Gastrocnemius medialis (tissue), 4 donors: ENCODE results near the gene PABPN1L. TPM values are rescaled to one million over a fixed set of nuclear protein-coding genes. Genes with fewer than 3 reads are reported as not detected.
"Not testable (repeated sequence)": the region's sequence is repeated elsewhere in the genome, so short reads cannot be mapped to it uniquely, and the experiment has no call there.

Experiments
- ATAC-seq, 2 donors: fragments of 150-250 bp; one replicate each; pipeline ENCODE4 v1.9.1; 2016
- DNase-seq, 2 donors: peaks; one replicate each; pipeline ENCODE4 v3.0.0-alpha.2; 2019
- H3K27ac ChIP-seq, 4 donors: fragments of 200-600 bp; sonication (generic); 1 replicate in 1 of 4; 2 replicates in 3 of 4; pipeline ENCODE4 v1.5.1; 2016 to 2018; ENCODE audit warnings: mild to moderate bottlenecking in 2 of 4, moderate library complexity in 1 of 4
- H3K27me3 ChIP-seq, 3 donors: fragments of 200-600 bp; sonication (generic) in 2 of 3; 1 replicate in 1 of 3; 2 replicates in 2 of 3; pipeline versions ENCODE4 v1.5.1 to v1.6.0; 2016 to 2019; ENCODE audit warnings: mild to moderate bottlenecking in 1 of 3, moderate library complexity in 1 of 3
- H3K36me3 ChIP-seq, 2 donors: fragments of 200-600 bp; sonication (generic) in 1 of 2; one replicate each; pipeline ENCODE4 v1.5.1; 2017 to 2018
- H3K4me1 ChIP-seq, 2 donors: fragments of 200-600 bp; sonication (generic) in 1 of 2; one replicate each; pipeline ENCODE4 v1.5.1; 2016 to 2017; ENCODE audit warnings: mild to moderate bottlenecking in 2 of 2
- H3K4me3 ChIP-seq, 4 donors: fragments of 200-600 bp; sonication (generic) in 3 of 4; 1 replicate in 1 of 4; 2 replicates in 3 of 4; pipeline ENCODE4 v1.5.1; 2016 to 2019; ENCODE audit warnings: mild to moderate bottlenecking in 2 of 4
- H3K9me3 ChIP-seq, 3 donors: fragments of 200-600 bp; sonication (generic) in 2 of 3; 1 replicate in 1 of 3; 2 replicates in 2 of 3; pipeline ENCODE4 v1.5.1; 2016 to 2019
- POLR2A ChIP-seq, 2 donors: fragments of 450-650 bp; IDR thresholded peaks; one replicate each; pipeline ENCODE4 v1.6.1; 2017; ENCODE audit warnings: antibody characterized with exemption in 2 of 2, mild to moderate bottlenecking in 2 of 2, moderate library complexity in 2 of 2
- in situ Hi-C, 4 donors: fragments of 200-750 bp; cut with MboI; loops; one replicate each; pipeline versions ENCODE4 v1.15.0 to v1.8.0; 2017; ENCODE audit warnings: low sequenced_read_pairs in 4 of 4
- intact Hi-C: fragments of 100-400 bp; cut with DNase I; formaldehyde crosslinking; loops from one replicate; pipeline ENCODE4 v1.15.1; 2023; ENCODE audit warnings: low total_unique reads
- total RNA-seq, 4 donors: library from RNA; depleted of rRNA; stranded (reverse); fragments of >200 nt; gene quantifications; one replicate each; pipeline versions ENCODE4 v1.1.0 to v1.2.3, GENCODE V29; 2016
- TF ChIP-seq, protein P1 (sequence below), 5 experiments: fragments of 450-650 bp in 3 of 5; fragments of 200-600 bp in 2 of 5; sonication (generic) in 2 of 5; IDR thresholded peaks in 4 of 5; conservative IDR thresholded peaks in 1 of 5; 1 replicate in 4 of 5; 2 replicates in 1 of 5; pipeline ENCODE4 v1.5.1; 2016 to 2019; ENCODE audit warnings: antibody characterized with exemption in 5 of 5, mild to moderate bottlenecking in 3 of 5, moderate library complexity in 3 of 5

Gene PABPN1L
- total RNA-seq, 4 donors from 2014 or later = not detected

DNA sequence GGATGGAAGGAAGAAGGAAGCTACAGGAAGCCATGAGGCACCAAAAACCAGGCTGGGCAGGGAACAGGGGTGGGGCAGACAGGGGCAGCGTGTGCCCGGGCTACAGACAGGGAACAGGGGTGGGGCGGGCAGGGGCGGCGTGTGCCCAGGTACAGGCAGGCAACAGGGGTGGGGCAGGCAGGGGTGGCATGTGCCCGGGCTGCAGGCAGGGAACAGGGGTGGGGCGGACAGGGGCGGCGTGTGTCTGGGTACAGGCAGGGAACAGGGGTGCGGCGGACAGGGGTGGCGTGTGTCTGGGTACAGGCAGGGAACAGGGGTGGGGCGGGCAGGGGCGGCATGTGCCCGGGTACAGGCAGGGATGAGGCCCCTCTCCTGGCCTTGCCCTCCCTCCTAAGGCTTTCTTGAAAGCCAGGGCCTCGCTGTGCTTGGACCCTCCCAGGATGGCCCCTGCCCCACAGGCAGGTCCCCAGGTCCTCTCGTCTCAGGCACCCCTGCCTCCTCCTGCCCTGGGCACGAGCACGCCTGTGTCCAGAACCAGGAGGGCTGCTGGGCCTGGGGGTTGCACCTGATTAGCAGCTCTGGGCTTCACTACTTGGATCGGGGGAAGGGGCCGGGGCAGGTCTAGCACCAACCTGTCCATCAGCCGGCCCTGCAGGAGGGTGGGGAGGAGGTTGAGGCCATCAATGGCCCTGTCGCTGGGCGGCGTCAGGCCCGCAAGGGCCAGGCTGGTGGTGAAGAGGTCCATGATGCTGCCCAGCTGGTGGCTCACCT is 40.2 kb downstream of the PABPN1L start:
- TF ChIP-seq, protein P1, sequence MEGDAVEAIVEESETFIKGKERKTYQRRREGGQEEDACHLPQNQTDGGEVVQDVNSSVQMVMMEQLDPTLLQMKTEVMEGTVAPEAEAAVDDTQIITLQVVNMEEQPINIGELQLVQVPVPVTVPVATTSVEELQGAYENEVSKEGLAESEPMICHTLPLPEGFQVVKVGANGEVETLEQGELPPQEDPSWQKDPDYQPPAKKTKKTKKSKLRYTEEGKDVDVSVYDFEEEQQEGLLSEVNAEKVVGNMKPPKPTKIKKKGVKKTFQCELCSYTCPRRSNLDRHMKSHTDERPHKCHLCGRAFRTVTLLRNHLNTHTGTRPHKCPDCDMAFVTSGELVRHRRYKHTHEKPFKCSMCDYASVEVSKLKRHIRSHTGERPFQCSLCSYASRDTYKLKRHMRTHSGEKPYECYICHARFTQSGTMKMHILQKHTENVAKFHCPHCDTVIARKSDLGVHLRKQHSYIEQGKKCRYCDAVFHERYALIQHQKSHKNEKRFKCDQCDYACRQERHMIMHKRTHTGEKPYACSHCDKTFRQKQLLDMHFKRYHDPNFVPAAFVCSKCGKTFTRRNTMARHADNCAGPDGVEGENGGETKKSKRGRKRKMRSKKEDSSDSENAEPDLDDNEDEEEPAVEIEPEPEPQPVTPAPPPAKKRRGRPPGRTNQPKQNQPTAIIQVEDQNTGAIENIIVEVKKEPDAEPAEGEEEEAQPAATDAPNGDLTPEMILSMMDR (IDR thresholded peaks at IDR 0.05 in 4 of 5, conservative IDR thresholded peaks at IDR 0.05 in 1 of 5) = no peak
- no peak for TF ChIP-seq POLR2A (IDR thresholded peaks at IDR 0.05)
- H3K36me3 ChIP-seq = peaks cover 0 to 11% of the 10 kb centered on the region in 2 donors
- DNase-seq (no peak), ATAC-seq (no peak)
- intact Hi-C loops = no loop called here
- in situ Hi-C loops = no loop called here
- H3K4me3 ChIP-seq = no peak overlapping the region
- H3K27me3 ChIP-seq = no peaks in the 10 kb centered on the region
- H3K4me1 ChIP-seq = no peaks in the 10 kb centered on the region
- H3K27ac ChIP-seq = no peak overlapping the region
- no peaks in the 10 kb centered on the region for H3K9me3 ChIP-seq

DNA sequence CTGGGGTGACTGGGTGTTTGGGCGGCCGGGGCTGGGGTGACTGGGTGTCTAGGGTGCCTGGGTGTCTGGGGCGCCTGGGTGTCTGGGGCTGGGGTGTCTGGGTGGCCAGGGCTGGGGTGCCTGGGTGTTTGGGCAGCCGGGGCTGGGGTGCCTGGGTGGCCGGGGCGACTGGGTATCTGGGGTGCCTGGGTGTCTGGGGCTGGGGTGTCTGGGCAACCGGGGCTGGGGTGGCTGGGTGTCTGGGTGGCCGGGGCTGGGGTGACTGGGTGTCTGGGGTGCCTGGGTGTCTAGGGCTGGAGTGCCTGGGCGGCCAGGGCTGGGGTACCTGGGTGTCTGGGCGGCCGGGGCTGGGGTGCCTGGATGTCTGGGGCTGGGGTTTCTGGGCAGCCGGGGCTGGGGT is 41.3 kb downstream of the PABPN1L start:
- in situ Hi-C loops = no loop called here
- TF ChIP-seq, protein P1 (IDR thresholded peaks at IDR 0.05 in 4 of 5, conservative IDR thresholded peaks at IDR 0.05 in 1 of 5) = no peak
- no peak for TF ChIP-seq POLR2A (IDR thresholded peaks at IDR 0.05)
- DNase-seq (no peak), ATAC-seq (no peak)
- H3K4me3 ChIP-seq = no peak overlapping the region
- no peaks in the 10 kb centered on the region for H3K9me3 ChIP-seq
- peaks cover 0 to 11% of the 10 kb centered on the region in 2 donors for H3K36me3 ChIP-seq
- intact Hi-C loops = no loop called here
- H3K4me1 ChIP-seq = no peaks in the 10 kb centered on the region
- no peaks in the 10 kb centered on the region for H3K27me3 ChIP-seq
- no peak overlapping the region for H3K27ac ChIP-seq

DNA sequence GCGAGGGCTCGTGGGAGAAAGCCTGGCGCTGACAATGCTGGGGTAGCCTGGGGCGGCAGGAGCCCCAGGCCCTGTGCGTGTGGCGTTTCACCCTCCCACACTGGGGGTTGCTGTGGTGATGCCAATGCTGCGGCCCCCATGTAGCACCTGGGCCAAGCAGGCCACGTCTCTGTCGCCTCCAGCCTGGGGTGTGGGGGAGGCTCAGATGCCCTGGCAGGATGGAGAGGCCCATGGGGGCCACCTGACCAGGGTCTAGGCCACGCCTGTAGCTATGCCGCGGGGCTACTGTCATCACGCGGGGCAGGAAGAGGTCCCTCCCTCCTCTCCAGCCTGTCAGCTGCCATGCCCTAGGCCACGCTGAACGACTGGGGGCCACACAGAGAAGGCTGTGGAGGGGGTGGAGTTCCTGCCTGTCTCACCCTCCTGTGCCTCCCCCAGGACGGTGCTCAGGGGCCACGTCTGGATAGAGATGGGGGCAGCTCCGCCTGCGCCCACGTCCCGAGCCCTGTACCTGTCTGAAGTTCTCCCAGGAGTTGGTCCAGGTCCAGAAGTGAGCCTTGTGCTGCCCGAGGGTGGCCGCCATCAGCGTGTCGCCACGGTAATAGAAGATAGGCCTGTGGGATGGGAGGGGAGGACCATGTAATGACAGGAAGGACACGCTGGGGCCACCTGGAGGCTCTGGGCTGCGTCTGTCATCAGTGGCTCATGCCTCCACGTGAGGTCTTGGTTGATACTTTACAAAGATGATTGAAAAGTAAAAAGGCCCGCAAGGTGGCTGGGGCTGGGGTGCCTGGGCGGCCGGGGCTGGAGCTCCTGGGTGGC is 42.0 kb downstream of the PABPN1L start:
- Histone ChIP-seq H3K9me3 (no peaks in the 10 kb centered on the region), H3K36me3 (peaks cover 0 to 11% of the 10 kb centered on the region in 2 donors), H3K4me3 (no peak overlapping the region), H3K27me3 (no peaks in the 10 kb centered on the region), H3K4me1 (no peaks in the 10 kb centered on the region), H3K27ac (no peak overlapping the region)
- ATAC-seq = no peak
- in situ Hi-C loops (no loop called here), intact Hi-C loops (no loop called here)
- no peak for DNase-seq
- TF ChIP-seq, protein P1 (IDR thresholded peaks at IDR 0.05 in 4 of 5, conservative IDR thresholded peaks at IDR 0.05 in 1 of 5) = no peak
- TF ChIP-seq POLR2A (IDR thresholded peaks at IDR 0.05) = no peak

DNA sequence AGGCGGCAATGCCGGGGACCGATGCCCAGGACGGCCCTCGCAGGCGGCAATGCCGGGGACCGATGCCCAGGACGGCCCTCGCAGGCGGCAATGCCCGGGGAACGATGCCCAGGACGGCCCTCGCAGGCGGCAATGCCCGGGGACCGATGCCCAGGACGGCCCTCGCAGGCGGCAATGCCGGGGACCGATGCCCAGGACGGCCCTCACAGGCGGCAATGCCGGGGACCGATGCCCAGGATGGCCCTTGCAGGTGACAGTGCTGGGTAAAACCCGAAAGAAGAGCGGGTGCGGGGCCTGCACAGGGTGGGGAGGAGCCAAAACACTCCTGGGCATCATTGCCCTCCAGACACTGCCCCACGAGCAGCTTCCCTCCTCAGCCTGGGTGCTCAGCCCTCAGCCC is 42.8 kb downstream of the PABPN1L start:
- in situ Hi-C loops, ATAC-seq, DNase-seq, H3K27ac ChIP-seq, H3K4me1 ChIP-seq, H3K4me3 ChIP-seq, H3K9me3 ChIP-seq, intact Hi-C loops, H3K27me3 ChIP-seq: not testable (repeated sequence)
- peaks cover 0 to 11% of the 10 kb centered on the region in 2 donors for H3K36me3 ChIP-seq
